DND-41 (cell line): Measurements from ENCODE around the gene HINT3.
"Not testable (repeated sequence)": the region's sequence is repeated elsewhere in the genome, so short reads cannot be mapped to it uniquely, and the experiment has no call there.

Source experiments
- CTCF ChIP-seq: IDR thresholded peaks from 2 replicates; pipeline ENCODE4 v1.5.1; 2012; ENCODE audit warnings: borderline replicate concordance, low read length, moderate library complexity, mild to moderate bottlenecking; ENCODE audit not compliant: poor library complexity, severe bottlenecking; ENCODE audit errors: extremely low read depth
- EZH2 ChIP-seq: IDR thresholded peaks from 3 replicates; pipeline ENCODE4 v1.6.1; 2012; ENCODE audit warnings: borderline replicate concordance, low read depth, mild to moderate bottlenecking, moderate library complexity, low read length, inconsistent platforms; ENCODE audit not compliant: severe bottlenecking

- TF ChIP-seq CTCF, EZH2: not testable (repeated sequence)
Observed at GRCh38 chr6:125935520-125935919, 21.1 kb upstream of the HINT3 start.
